ENCODE data around the gene ITCH. TPM values are rescaled to one million over a fixed set of nuclear protein-coding genes. Genes with fewer than 3 reads are reported as not detected.
"Not testable (repeated sequence)": the region's sequence is repeated elsewhere in the genome, so short reads cannot be mapped to it uniquely, and the experiment has no call there.

ITCH gene
- total RNA-seq (113 TPM), polyA plus RNA-seq (19.8 TPM)

DNA sequence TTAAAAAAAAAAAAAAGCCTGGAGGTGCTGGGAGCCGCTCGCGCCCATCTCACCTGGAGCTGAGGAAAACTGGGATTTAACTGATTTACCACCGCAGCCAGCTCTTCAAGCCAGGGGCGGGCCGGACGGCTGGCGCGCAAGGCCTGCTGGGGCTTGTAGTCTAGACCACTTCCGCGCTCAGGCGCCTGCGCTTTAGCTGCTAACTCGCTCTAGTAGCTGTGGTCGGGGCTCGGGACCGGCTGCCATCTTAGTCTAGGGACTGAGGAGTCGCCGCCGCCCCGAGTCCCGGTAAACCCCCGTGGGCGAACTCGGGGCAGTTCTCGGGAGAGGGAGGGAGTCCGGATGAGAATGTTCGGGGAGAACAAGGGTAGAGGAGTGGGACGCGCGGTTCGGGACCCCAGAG is at the start of gene ITCH:
ITCH (plus strand) TSS at position 212 of the 403 bp plus-strand sequence. CDS start 30,539 bp downstream, outside the sequence.
- peak within 1 kb of the TSS; percentile 91 for H3K4me3 ChIP-seq (ENCODE audit: low read depth, low read length)
- peaks cover 4% of the 10 kb centered on the region for H3K4me1 ChIP-seq (ENCODE audit: insufficient read depth)
- peak within 1 kb of the TSS; percentile 97 for H3K27ac ChIP-seq (ENCODE audit: low read depth)
- under 1% methylated on average over 32 of the region's 32 CpGs for WGBS
- peak; percentile 89 for DNase-seq (ENCODE audit: extremely low spot score)
- no peaks in the 10 kb centered on the region for H3K36me3 ChIP-seq (ENCODE audit: insufficient read depth)

DNA sequence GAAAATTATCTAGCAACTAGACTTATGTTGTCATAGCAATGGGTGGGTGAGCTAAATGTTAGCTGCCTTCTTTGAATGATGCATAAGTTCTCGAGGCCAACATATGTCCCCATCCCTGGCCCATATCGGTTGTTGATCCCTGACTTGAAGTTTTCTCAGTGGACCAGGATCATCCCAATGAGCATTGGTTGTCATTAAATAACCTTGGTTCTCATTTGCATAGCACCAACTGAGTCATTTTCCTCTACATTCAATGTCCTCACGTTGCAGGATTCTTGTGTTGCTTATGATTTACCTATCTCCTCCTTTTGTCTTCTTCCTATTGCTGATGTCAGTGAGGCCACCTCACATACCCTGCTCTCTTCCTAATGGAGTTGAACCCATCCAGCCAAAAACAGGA is 47.8 kb upstream of the ITCH start:
- no peak for DNase-seq (ENCODE audit: extremely low spot score)
- no peak overlapping the region for H3K4me3 ChIP-seq (ENCODE audit: low read depth, low read length)
- no peaks in the 10 kb centered on the region for H3K36me3 ChIP-seq (ENCODE audit: insufficient read depth)
- no peak overlapping the region for H3K27ac ChIP-seq (ENCODE audit: low read depth)
- no peaks in the 10 kb centered on the region for H3K4me1 ChIP-seq (ENCODE audit: insufficient read depth)
- 85% methylated on average over 3 of the region's 3 CpGs for WGBS

DNA sequence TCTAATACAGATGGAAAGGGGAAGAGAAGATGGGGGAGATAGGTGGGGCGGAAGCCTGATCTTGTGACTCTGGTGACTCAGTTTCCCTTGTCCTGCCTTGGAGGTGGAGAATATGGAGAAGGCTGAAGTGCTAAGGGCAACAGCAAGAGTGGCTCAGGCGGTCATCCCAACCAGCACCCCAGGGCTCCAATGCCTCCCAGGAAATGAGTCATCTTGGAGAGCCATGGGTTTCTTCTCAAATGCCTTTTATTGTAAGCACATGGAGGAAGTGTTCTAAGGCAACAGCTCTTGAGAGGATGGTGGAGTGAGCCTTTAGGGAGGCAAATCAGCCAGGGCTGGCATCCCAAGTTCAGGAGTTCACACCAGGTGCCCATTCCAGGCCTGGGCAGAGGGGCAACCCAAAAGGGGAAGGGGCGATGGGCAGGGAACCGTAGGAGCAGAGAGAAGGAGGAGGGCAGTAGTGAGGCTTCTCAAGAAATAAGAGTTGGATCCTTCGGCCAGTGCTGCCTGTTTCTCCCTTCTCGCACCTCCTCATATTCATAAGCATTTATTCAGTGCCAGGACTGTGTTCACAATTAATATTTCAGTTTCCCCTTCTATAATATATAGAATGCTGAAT is 46.8 kb upstream of the ITCH start:
- Histone ChIP-seq H3K4me1 (ENCODE audit: insufficient read depth) (no peaks in the 10 kb centered on the region), H3K27ac (ENCODE audit: low read depth) (no peak overlapping the region), H3K4me3 (ENCODE audit: low read depth, low read length) (no peak overlapping the region), H3K36me3 (ENCODE audit: insufficient read depth) (no peaks in the 10 kb centered on the region)
- DNase-seq (ENCODE audit: extremely low spot score): no peak
- 93% methylated on average over 6 of the region's 6 CpGs for whole genome bisulfite sequencing

DNA sequence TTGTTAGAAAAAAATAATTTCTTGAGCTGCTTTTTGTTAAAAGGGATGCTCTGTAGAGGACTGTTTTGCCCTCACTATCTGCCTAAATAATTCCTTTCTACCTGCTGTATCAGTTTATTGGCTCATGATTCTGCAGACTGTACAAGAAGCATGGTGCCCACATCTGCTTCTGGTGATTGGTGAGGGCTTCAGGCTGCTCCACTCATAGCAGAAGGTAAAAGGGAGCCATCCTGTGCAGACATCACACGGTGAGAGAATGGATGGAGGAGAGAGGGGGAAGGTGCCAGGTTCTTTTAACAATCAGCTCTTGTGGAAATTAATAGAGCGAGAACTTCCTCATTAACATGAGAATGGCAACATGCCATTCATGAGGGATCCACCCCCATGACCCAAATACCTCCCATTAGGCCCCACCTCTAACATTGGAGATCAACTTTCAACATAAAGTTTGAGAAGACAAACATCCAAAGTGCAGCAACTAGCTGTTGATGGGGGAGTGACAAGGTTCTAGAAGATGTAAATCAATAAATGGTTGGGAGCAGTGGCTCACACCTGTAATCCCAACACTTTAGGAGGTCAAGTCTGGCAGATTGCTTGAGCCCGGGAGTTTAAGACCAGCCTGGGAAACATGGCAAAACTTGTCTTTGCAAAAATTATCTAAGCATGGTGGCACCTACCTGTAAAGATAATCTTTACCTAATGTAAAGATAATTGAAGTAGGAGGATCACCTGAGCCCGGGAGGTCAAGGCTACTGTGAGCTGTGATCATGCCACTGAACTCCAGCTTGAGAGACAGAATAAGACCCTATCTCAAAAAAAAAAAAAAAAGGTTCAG is 44.2 kb upstream of the ITCH start:
- Histone ChIP-seq H3K27ac (ENCODE audit: low read depth) (no peak overlapping the region), H3K4me1 (ENCODE audit: insufficient read depth) (no peaks in the 10 kb centered on the region), H3K36me3 (ENCODE audit: insufficient read depth) (no peaks in the 10 kb centered on the region), H3K4me3 (ENCODE audit: low read depth, low read length) (no peak overlapping the region)
- no peak for DNase-seq (ENCODE audit: extremely low spot score)
- WGBS: 83% methylated on average over 4 of the region's 4 CpGs

DNA sequence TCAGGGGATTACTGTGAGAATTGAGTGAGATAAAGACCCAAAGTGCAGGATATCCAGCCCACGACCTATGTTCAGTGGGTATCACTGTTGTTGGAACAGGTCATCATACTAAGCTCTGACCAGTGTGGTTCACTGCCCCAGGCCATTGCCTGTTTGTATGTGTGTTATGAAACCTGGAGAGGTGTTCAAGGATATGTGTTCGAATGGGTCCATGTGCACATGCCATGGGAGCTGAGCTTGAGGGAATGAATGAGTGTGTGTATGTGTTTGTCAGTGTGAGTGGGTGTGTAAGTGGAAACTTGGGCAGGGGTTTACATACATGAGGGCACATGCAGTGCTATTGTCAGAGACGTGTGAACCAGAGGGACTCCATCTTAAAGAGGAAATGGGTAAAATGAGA is 42.2 kb upstream of the ITCH start:
- H3K27ac ChIP-seq (ENCODE audit: low read depth): no peak overlapping the region
- no peaks in the 10 kb centered on the region for H3K36me3 ChIP-seq (ENCODE audit: insufficient read depth)
- 75% methylated on average over 3 of the region's 3 CpGs for WGBS
- DNase-seq (ENCODE audit: extremely low spot score): no peak
- H3K4me3 ChIP-seq (ENCODE audit: low read depth, low read length): no peak overlapping the region
- H3K4me1 ChIP-seq (ENCODE audit: insufficient read depth): no peaks in the 10 kb centered on the region

DNA sequence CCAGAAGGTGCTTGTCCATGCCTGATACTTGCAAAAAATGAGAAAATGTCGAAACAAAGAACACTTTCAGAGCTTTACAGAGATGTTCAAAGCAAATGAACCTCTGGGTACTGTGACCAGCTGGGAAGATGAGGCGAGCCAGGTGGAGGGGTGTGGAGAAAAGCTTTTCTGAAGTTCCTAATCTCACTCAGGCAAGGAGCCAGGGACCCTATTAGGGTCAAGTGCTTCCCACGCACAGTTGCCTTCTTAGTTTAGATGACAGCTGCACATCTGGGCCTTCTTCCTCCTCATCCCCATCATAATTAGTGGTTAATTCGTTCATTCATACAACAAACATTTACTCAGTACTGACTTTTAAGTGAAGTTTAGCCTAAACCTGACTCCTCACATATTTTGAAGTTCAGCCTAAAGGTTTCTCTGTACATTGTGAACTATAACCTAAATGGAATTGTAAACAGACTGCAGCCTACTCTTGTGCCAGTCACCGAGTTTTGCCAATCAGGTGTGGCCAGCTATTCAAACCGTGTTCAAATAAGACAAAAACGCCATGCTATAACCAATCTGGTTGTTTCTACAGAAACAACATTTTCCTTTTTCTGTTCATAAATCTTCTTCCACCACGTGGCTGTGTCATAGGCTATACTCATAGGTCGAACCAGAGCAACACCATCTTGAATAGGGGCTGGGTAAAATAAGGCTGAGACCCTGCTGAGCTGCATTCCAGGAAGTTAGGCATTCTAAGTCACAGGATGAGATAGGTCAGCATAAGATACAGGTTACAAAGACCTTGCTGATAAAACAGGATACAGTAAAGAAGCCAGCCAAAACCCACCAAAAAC is 40.6 kb upstream of the ITCH start:
- WGBS: 60% methylated on average over 9 of the region's 9 CpGs
- Histone ChIP-seq H3K4me1 (ENCODE audit: insufficient read depth) (no peaks in the 10 kb centered on the region), H3K27ac (ENCODE audit: low read depth) (no peak overlapping the region), H3K4me3 (ENCODE audit: low read depth, low read length) (no peak overlapping the region), H3K36me3 (ENCODE audit: insufficient read depth) (no peaks in the 10 kb centered on the region)
- DNase-seq (ENCODE audit: extremely low spot score): no peak

DNA sequence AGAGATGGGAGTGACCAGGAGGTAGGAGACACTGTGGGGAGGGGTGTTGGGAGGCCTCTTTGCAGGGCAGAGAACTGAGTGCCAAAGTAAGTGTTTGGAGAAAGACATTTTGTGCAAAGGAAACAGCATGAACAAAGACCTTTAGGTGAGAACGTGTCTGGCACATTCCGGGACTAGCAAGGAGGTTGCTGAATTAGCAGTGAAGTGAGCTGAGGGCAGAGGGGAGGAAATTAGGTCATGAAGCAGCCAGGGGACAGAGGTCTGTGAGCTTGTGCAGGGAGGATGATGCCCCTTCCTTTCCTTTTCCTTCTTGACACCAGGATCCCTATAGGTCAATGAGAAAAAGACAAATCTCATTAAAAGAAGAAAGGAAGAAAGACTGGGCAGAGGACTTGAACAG is 38.5 kb upstream of the ITCH start:
- Histone ChIP-seq H3K27ac (ENCODE audit: low read depth) (no peak overlapping the region), H3K36me3 (ENCODE audit: insufficient read depth) (no peaks in the 10 kb centered on the region), H3K4me1 (ENCODE audit: insufficient read depth) (no peaks in the 10 kb centered on the region), H3K4me3 (ENCODE audit: low read depth, low read length) (no peak overlapping the region)
- no peak for DNase-seq (ENCODE audit: extremely low spot score)
- 50% methylated on average over 2 of the region's 2 CpGs for WGBS

DNA sequence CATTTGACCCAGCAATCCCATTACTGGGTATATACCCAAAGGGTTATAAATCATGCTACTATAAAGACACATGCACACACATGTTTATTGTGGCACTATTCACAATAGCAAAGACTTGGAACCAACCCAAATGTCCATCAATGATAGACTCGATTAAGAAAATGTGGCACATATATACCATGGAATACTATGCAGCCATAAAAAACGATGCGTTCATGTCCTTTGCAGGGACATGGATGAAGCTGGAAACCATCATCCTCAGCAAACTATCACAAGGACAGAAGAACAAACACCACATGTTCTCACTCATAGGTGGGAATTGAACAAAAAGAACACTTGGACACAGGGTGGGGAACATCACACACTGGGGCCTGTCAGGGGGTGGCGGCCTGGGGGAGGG is 34.9 kb upstream of the ITCH start:
- WGBS: 97% methylated on average over 4 of the region's 4 CpGs
- H3K27ac ChIP-seq (ENCODE audit: low read depth); H3K36me3 ChIP-seq (ENCODE audit: insufficient read depth); DNase-seq (ENCODE audit: extremely low spot score); H3K4me3 ChIP-seq (ENCODE audit: low read depth, low read length); H3K4me1 ChIP-seq (ENCODE audit: insufficient read depth): not testable (repeated sequence)

DNA sequence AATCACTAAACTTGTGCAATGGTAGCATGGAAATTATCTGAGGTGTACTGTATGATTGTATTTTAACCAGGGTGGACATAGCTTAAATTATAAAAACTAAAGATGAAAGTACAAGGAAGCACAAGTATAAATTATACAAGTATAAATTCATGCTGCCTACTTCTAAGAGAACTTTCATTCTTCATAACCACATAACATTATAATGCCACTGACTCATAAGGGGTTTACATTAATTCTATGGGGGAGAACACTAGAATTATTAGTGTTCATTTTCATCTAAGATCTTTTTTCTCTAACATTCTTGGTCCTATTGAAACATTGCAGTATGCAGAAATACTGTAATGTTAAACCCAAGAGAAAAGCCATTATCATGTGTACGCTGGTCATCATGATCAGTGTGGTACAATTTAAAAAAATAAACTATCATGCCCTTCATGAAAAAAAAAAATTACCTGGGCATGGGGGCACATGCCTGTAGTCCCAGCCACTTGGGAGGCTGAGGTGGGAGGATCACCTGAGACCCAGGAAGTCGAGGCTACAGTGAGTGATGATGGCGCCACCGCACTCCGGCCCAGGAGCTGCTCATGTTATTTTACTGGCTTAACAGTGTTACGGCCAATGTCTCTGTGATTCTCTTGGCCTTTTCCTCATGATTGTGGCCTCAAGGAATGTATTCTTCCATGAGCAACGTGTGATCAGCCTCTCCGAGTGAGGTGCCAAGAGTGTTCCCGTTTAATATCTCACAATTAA is 34.0 kb upstream of the ITCH start:
- DNase-seq (ENCODE audit: extremely low spot score): no peak
- H3K4me3 ChIP-seq (ENCODE audit: low read depth, low read length): no peak overlapping the region
- WGBS: 87% methylated on average over 9 of the region's 9 CpGs

DNA sequence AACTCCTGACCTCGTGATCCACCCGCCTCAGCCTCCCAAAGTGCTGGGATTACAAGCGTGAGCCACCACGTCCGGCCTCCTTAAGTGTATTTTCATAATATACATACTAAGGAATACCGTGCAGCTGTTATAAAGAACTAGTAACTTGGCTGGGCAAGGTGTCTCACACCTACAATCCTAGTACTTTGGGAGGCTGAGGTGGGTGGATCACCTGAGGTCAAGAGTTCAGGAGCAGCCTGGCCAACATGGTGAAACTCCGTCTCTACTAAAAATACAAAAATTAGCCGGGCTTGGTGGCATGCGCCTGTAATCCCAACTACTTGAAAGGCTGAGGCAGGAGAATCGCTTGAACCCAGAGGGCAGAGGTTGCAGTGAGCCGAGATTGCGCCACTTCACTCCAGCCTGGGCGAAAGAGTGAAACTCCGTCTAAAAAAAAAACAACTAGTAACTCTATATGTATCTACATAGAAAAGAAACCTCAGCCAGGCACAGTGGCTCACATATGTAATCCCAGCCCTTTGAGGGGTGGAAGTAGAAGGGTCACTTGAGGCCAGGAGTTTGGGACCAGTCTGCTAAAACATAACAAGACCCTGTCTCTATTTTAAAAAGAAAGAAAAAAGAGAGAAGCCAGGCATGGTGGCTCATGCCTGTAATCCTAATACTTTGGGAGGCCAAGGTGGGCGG is 32.1 kb upstream of the ITCH start:
- H3K27ac ChIP-seq (ENCODE audit: low read depth); H3K4me3 ChIP-seq (ENCODE audit: low read depth, low read length); DNase-seq (ENCODE audit: extremely low spot score); H3K36me3 ChIP-seq (ENCODE audit: insufficient read depth); H3K4me1 ChIP-seq (ENCODE audit: insufficient read depth): not testable (repeated sequence)
- 94% methylated on average over 15 of the region's 15 CpGs for WGBS

More for the DNA sequence above, 34.0 kb upstream of the ITCH start:
- H3K27ac ChIP-seq (ENCODE audit: low read depth): no peak overlapping the region
- H3K36me3 ChIP-seq (ENCODE audit: insufficient read depth): no peaks in the 10 kb centered on the region
- H3K4me1 ChIP-seq (ENCODE audit: insufficient read depth): no peaks in the 10 kb centered on the region

DNA sequence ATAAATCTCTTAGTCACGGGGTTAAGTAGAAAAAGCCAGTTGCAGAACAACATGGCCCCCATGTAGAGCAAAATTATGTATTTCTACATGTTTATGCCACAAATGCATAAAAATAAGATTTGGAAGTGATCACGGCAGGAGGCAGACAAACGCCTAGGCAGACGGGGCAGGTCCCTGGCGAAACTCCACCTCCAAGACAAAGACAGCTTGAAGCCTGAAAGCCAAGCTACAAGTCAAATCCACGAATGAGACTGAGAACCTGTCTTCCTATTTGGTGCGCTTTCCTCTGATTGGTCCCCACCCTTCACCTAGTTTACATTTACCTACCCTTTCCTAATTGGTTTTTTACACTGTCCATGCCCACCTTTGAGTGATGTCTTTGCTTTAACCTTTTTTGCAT is 31.2 kb upstream of the ITCH start:
- whole genome bisulfite sequencing: 89% methylated on average over 7 of the region's 7 CpGs
- Histone ChIP-seq H3K36me3 (ENCODE audit: insufficient read depth) (no peaks in the 10 kb centered on the region), H3K4me3 (ENCODE audit: low read depth, low read length) (no peak overlapping the region), H3K4me1 (ENCODE audit: insufficient read depth) (no peaks in the 10 kb centered on the region), H3K27ac (ENCODE audit: low read depth) (no peak overlapping the region)
- no peak for DNase-seq (ENCODE audit: extremely low spot score)

DNA sequence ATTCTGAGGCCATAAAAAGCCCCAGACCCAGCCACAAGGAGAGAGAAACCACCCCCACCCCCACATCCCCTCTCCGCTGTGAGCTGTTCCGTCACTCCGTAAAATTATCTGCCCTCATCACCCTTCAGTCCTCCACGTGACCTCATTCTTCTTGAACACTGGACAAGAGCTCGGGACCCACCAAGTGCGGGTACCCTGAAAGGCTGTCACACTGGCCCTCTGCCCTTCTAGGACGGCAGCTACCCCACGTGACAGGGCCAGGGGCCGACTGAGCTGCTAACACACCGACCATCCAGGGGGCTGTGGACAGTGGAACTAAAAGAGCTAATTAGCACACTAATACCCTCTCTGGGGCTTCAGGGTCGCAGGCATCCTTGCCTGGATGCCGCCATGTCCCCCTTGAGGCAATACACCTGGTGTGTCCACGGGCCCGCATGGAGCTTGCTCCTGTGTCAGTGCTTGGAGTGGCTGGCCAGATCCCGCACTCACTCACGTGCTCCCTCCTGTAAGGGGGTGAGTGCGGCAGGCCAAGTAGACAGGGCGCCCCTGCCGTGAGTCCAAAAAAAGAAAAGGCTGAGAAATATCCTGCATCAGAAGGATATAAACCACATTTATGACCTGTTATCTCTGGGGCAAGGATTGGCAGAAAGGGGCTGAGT is 30.7 kb upstream of the ITCH start:
- Histone ChIP-seq H3K36me3 (ENCODE audit: insufficient read depth) (no peaks in the 10 kb centered on the region), H3K4me3 (ENCODE audit: low read depth, low read length) (no peak overlapping the region), H3K4me1 (ENCODE audit: insufficient read depth) (no peaks in the 10 kb centered on the region), H3K27ac (ENCODE audit: low read depth) (no peak overlapping the region)
- DNase-seq (ENCODE audit: extremely low spot score): no peak
- 86% methylated on average over 19 of the region's 19 CpGs for WGBS
